Stomach (tissue), 9 donors: ENCODE measurements around the gene PRDM16. TPM values are rescaled to one million over a fixed set of nuclear protein-coding genes. Genes with fewer than 3 reads are reported as not detected.
"Not testable (repeated sequence)": the region's sequence is repeated elsewhere in the genome, so short reads cannot be mapped to it uniquely, and the experiment has no call there.

Experiments
- DNase-seq, 2 donors: peaks; one replicate each; pipeline versions ENCODE4 v3.0.0 to v3.0.0-alpha.2; 2013 to 2019
- H3K27ac ChIP-seq, 5 donors: fragments of 200-600 bp in 4 of 5; sonication (generic) in 4 of 5; one replicate each; pipeline ENCODE4 v1.5.1; 2013 to 2019; ENCODE audit warnings: mild to moderate bottlenecking in 1 of 5, moderate library complexity in 1 of 5
- H3K27me3 ChIP-seq, 3 donors: fragments of 200-600 bp; sonication (generic); one replicate each; pipeline ENCODE4 v1.5.1; 2017 to 2019; ENCODE audit warnings: mixed run types in 1 of 3
- H3K36me3 ChIP-seq, 4 donors: fragments of 200-600 bp; sonication (generic); 1 replicate in 3 of 4; 2 replicates in 1 of 4; pipeline ENCODE4 v1.5.1; 2016 to 2019
- H3K4me1 ChIP-seq, 4 donors: fragments of 200-600 bp; sonication (generic); one replicate each; pipeline ENCODE4 v1.5.1; 2016 to 2019
- H3K4me3 ChIP-seq, 4 donors: fragments of 200-600 bp; sonication (generic) in 3 of 4; one replicate each; pipeline ENCODE4 v1.5.1; 2016 to 2019; ENCODE audit warnings: mild to moderate bottlenecking in 1 of 4
- H3K9me3 ChIP-seq, 4 donors: fragments of 200-600 bp; sonication (generic); one replicate each; pipeline ENCODE4 v1.5.1; 2016 to 2019
- CTCF ChIP-seq, 7 experiments: fragments of 450-650 bp in 4 of 7; fragments of 200-600 bp in 3 of 7; sonication (generic) in 3 of 7; IDR thresholded peaks; one replicate each; pipeline ENCODE4 v1.5.1; 2016 to 2019; ENCODE audit warnings: antibody characterized with exemption in 7 of 7, control low read depth in 2 of 7, mild to moderate bottlenecking in 1 of 7
- EP300 ChIP-seq: sonication (generic); formaldehyde crosslinking; IDR thresholded peaks from one replicate; pipeline ENCODE4 v1.6.1; 2017; ENCODE audit warnings: antibody characterized with exemption
- POLR2A ChIP-seq, 4 donors: fragments of 450-650 bp; IDR thresholded peaks; one replicate each; pipeline ENCODE4 v1.6.1; 2016; ENCODE audit warnings: antibody characterized with exemption in 4 of 4, control low read depth in 2 of 4, mild to moderate bottlenecking in 1 of 4, moderate library complexity in 1 of 4
- POLR2AphosphoS5 ChIP-seq, 3 donors: sonication (generic); formaldehyde crosslinking; IDR thresholded peaks; one replicate each; pipeline ENCODE4 v1.6.1; 2016; ENCODE audit warnings: antibody characterized with exemption in 3 of 3
- WGBS, 5 donors: extraction: QIAGEN DNeasy Blood & Tissue Kit in 3 of 5; methylation state at CpG; one replicate each; pipeline versions ENCODE4 v1.1.5 to v1.1.7; 2013 to 2018; 5-methylcytosine and 5-hydroxymethylcytosine counted together
- intact Hi-C: fragments of 100-400 bp; cut with DNase I; formaldehyde crosslinking; loops from one replicate; pipeline ENCODE4 v1.15.1; 2023; ENCODE audit warnings: low total_unique reads
- polyA plus RNA-seq, 3 donors: library from polyadenylated mRNA; stranded (reverse); fragments of 200-250 nt; gene quantifications; one replicate each; pipeline ENCODE4 v1.2.3, GENCODE V29; 2013
- total RNA-seq, 5 donors: library from RNA; depleted of rRNA; stranded (reverse); fragments of >200 nt; gene quantifications; one replicate each; pipeline versions ENCODE4 v1.1.0 to v1.2.3, GENCODE V29; 2014 to 2016
- donor health status: healthy with polysubstance abuse.
- donor health status: Bipolar disorder and iron deficiency.
- donor health status: healthy.

PRDM16 gene
- total and polyA plus RNA-seq, 8 donors = 0.29 to 222 (median 15.8) TPM

- TF ChIP-seq CTCF (IDR thresholded peaks at IDR 0.05) (no peak), POLR2A (IDR thresholded peaks at IDR 0.05) (no peak), EP300 (no peak), POLR2AphosphoS5 (IDR thresholded peaks at IDR 0.05) (no peak)
- Histone ChIP-seq H3K4me3 (no peak overlapping the region), H3K27ac (peak overlapping the region in 3 of 5 donors; percentile 32 to 71 (median 70)), H3K9me3 (peaks cover 0 to 4% (median 0%) of the 10 kb centered on the region in 4 donors), H3K4me1 (peaks cover 15 to 42% (median 27%) of the 10 kb centered on the region in 4 donors), H3K27me3 (peaks cover 0 to 16% (median 0%) of the 10 kb centered on the region in 3 donors), H3K36me3 (no peaks in the 10 kb centered on the region)
- intact Hi-C loops = no loop called here
- no peak for DNase-seq
- WGBS, 5 donors = 77 to 86% (median 83%) methylated on average over 7 of the region's 7 CpGs
These were observed 168.0 kb downstream of the PRDM16 start for GRCh38 chr1:3236955-3237354.

GRCh38 chr1:3237570-3237969 lies 168.6 kb downstream of the PRDM16 start:
- DNase-seq = peak in 1 of 2 donors; percentile 72
- no peak for TF ChIP-seq EP300
- 47 to 84% (median 58%) methylated on average over 15 of the region's 15 CpGs for WGBS, 5 donors

GRCh38 chr1:3237994-3238702 lies 169.1 kb downstream of the PRDM16 start:
- Histone ChIP-seq H3K4me3 (no peak overlapping the region), H3K9me3 (peaks cover 0 to 4% (median 0%) of the 10 kb centered on the region in 4 donors), H3K27me3 (peaks cover 0 to 21% (median 0%) of the 10 kb centered on the region in 3 donors), H3K4me1 (peaks cover 15 to 46% (median 27%) of the 10 kb centered on the region in 4 donors), H3K27ac (peak overlapping the region; percentile 67 to 82 (median 71)), H3K36me3 (no peaks in the 10 kb centered on the region)
- DNase-seq = peak; percentile 80 to 82
- WGBS, 5 donors = 25 to 50% (median 30%) methylated on average over 22 to 28 of the region's 28 CpGs
- TF ChIP-seq POLR2AphosphoS5 (IDR thresholded peaks at IDR 0.05) (peak in 1 of 3 donors; percentile 28), CTCF (IDR thresholded peaks at IDR 0.05) (no peak)
- intact Hi-C loops = no loop called here

More at GRCh38 chr1:3237570-3237969, 168.6 kb downstream of the PRDM16 start:
- H3K27me3 ChIP-seq = peaks cover 0 to 18% (median 0%) of the 10 kb centered on the region in 3 donors
- H3K4me1 ChIP-seq = peaks cover 15 to 42% (median 27%) of the 10 kb centered on the region in 4 donors
- peak overlapping the region; percentile 67 to 78 (median 71) for H3K27ac ChIP-seq
- no peaks in the 10 kb centered on the region for H3K36me3 ChIP-seq
- peaks cover 0 to 4% (median 0%) of the 10 kb centered on the region in 4 donors for H3K9me3 ChIP-seq
- intact Hi-C loops = no loop called here
- H3K4me3 ChIP-seq = no peak overlapping the region

- 62 to 81% (median 71%) methylated on average over 14 to 21 of the region's 21 CpGs for WGBS, 5 donors
- TF ChIP-seq CTCF (IDR thresholded peaks at IDR 0.05) (no peak), POLR2A (IDR thresholded peaks at IDR 0.05) (no peak), POLR2AphosphoS5 (IDR thresholded peaks at IDR 0.05) (no peak), EP300 (no peak)
- Histone ChIP-seq H3K27ac (peak overlapping the region; percentile 67 to 82 (median 71)), H3K9me3 (peaks cover 0 to 4% (median 0%) of the 10 kb centered on the region in 4 donors), H3K4me3 (no peak overlapping the region), H3K36me3 (no peaks in the 10 kb centered on the region), H3K4me1 (peaks cover 15 to 53% (median 28%) of the 10 kb centered on the region in 4 donors), H3K27me3 (peaks cover 0 to 27% (median 0%) of the 10 kb centered on the region in 3 donors)
- DNase-seq = no peak
- intact Hi-C loops = no loop called here
These were observed 169.8 kb downstream of the PRDM16 start for GRCh38 chr1:3238703-3239278.

- DNase-seq, intact Hi-C loops, H3K27ac ChIP-seq, H3K36me3 ChIP-seq, H3K4me3 ChIP-seq, H3K9me3 ChIP-seq: not testable (repeated sequence)
- Histone ChIP-seq H3K27me3 (peaks cover 0 to 36% (median 0%) of the 10 kb centered on the region in 3 donors), H3K4me1 (peaks cover 23 to 65% (median 37%) of the 10 kb centered on the region in 4 donors)
- 85 to 95% (median 93%) methylated on average over 3 of the region's 3 CpGs for WGBS, 5 donors
These were observed 171.0 kb downstream of the PRDM16 start for GRCh38 chr1:3239991-3240390.
